HG03280 (cell line): ENCODE results near the gene ANKS1B.
"Not testable (repeated sequence)": the region's sequence is repeated elsewhere in the genome, so short reads cannot be mapped to it uniquely, and the experiment has no call there.

Source experiments
- ATAC-seq: cut with Tn5 transposase; IDR thresholded peaks from one replicate; pipeline ENCODE4 v1.9.1; 2021; ENCODE audit warnings: mild to moderate bottlenecking, moderate library complexity; ENCODE audit not compliant: unreplicated experiment

Gene ANKS1B

DNA sequence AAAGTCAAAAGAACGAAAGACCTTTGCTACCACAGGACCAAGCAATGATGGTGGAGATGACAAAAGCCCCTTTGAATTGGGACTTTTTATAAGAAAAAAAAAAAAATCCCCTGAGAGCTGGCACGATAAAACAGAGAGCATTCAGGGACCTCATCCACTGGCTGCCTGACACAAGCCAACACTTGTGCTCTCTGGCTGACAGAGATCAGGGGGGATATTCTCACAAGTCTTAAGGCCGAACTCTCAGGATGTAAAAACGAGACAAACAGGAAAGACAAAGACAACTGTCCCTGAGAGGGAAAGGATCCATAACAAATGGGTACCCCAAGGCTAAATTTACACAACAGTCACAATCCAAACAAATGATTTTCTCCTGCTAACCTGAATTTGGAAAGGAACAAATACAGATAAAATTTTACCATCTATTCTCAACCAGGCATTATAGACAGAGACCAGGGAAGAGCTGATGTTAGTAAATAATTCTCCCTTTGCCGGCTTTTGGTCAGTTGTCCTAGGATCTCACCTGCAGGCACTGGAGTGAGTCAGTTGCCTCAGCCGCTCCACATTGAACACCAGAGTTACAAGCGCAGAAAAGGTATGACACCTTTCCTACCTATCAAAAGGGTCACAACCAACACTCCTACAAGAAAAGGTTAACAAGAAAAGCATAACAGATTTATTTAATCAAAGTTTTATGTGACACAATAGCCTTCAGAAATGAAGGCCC is 375.1 kb downstream of the ANKS1B start:
- ATAC-seq, result no peak

DNA sequence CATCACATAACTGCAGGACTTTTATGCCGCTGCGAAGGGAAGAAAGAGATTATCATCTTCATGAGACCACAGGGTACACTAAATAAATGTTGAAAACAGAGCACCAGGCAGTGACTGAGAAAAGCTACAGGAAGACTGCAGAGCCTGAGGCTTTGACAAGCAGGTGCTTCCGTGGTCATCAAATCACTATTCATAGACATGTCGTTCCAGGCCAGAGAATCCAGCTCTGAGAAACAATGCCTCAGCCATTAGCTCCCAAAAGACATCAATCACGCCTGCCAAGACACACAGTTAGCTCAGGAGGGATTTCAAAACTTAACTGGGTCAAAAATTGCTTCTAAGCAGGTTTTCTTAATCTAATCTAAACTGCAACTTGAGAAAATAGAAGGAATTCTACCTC is 384.3 kb downstream of the ANKS1B start:
- no peak for ATAC-seq

DNA sequence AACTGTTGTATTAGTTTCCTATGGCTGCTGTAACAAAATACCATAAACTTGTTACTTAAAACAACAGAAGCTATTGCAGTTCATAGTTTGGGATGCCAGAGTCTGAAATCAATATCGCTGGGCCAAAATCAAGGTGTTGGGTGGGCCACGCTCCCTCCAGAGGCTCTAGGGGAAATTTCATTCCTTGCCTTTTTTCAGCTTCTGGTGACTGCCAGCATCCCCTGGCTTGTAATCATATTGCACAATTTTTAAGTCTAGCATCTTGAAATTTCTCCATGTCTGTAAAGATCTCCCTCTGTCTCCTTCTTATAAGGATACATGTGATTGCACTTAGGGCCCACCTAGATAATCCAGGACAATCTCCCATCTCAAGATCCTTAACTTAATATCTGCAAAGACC is 386.0 kb downstream of the ANKS1B start:
- ATAC-seq, result no peak

DNA sequence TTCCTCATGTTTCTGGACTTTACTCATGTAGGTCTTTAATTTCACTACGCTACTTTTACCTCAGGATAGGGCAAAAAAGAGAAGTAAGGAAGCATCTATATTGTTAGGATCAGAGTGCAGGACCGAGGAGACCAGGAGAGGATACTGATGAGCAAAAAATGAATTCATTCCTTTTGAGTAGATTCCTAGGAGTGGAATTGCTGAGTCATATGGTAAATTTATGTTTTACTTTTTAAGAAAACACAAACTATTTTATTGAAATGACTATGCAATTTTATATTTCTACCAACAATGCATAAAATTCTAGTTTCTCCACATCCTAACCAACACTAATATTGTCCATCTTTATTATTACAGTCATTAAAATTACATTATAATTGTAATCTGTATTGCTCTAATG is 388.0 kb downstream of the ANKS1B start:
- ATAC-seq, result no peak

DNA sequence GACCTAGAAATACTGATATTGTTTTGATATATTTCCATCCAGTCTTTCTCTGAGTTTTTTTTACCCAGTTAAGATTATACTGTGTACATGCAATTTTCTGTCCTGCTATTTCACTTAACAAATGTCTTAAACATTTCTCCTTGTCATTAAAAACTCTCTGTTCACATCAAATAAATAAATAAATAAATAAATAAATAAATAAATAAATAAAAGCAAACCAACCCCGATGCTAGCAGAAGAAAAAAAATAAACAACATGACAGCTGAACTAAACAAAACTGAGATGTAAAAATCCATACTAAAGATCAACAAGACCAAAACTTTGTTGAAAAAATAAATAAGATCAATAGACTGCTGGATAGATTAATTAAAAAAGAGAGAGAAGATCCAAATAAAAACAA is 407.6 kb downstream of the ANKS1B start:
- ATAC-seq, result not testable (repeated sequence)

DNA sequence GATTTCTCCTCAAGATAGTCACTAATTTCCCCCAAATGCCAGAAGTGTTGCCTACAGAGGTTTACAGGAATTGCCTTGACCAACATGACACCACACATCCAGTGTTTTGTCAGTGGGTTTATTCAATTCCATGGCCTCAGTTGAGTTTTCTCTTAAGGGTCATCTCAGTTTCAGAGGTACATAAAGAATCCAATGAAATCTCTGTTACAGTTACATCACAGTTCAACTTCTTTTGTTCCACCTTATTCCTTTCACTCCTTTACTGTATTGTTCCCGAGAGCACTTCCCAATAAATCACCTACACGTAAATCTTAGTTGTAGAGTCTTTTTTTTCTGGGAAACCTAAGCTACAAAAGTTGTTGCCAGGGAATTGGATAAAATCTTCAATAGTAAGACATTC is 410.8 kb downstream of the ANKS1B start:
- ATAC-seq, result no peak

DNA sequence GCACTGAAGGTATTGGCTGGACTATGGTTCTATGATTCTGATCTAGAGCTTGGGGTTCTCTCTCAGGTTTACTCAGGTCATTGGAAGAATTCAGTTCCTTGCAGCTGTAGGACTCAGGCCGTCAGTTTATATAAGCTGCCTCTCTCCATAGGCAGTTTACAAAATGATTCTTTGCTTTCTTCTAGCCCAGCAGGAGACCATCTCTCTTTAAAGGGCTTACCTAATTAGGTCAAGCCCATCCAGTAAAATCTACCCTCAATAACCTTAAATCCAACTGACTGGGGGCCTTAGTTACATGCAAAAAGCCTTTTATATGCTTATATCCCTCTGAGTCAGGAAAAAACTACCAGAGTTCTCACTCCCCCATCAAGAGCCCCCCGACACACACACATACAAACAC is 417.7 kb downstream of the ANKS1B start:
- no peak for ATAC-seq

DNA sequence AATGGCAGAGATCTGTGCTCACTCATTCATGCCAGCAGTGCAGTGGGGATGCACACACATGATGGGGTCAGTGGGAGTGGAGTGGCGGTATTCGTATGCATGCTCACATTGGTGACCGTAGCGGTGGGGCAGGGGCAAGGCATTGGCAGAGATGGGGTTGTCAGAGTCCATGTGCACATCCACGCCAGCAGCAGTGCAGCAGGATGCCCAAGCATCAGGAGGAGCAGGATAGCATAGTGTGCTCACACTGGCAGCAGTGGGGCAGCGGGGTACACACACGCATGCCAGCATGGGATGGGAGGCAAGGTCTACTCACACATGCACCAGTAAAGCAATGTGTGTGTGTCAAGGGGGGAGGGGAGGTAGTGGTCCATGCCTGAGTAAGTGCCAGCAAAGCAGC is 426.6 kb downstream of the ANKS1B start:
- ATAC-seq, result no peak

DNA sequence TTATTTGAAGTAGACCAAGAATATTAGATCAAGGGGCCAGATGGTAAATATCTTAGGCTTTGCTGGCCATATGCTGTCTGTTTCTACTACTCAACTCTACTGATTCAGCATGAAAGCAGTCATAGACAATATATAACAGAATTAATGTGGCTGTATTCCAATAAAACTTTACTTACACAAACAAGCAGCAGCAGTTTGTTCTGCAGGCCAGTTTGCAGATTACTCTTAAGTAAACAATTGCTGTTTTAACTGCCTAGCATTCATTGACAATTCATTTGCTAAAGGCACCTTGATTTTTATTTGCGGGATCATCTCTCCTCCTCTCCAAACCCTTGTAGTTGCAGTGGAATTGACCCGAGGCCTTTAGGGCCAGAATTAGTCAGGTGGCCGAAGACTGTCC is 431.3 kb downstream of the ANKS1B start:
- no peak for ATAC-seq

DNA sequence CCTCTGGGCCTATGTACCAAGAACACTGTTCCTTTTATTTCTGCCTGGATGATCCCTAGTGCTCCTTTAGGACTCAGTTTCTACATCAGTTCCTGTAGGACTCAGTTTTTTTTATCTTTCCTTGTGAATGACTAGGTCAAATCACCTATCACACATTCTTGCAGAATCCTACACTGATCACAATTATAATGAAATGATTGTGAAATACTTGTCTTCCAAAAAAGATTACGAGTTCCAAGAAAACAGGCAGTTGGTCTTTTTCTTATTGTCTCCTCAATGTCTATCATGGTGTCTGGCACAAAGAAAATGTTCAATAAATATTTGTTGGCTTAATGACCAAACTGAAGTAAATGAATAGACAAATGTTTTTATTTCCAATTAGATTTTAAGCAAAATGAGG is 432.7 kb downstream of the ANKS1B start:
- no peak for ATAC-seq

DNA sequence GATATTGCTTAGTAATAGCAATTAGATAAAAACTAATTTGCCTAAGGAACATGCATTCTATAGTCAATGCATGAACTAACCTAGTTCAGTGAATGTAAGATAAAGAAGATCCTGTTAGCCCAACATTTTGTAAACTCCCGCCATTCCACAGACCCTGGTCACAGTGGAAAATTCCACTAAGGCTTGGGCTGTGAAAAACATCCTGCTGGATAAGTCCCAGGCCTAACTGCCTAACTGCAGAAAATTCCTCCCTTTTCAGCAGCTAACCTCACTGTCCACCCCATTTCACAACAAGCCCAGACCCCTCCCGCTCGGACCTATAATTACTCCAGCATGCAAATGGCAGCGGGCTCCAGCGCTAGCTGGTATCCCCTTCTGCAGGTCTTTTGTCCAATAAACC is 435.1 kb downstream of the ANKS1B start:
- ATAC-seq, result no peak

DNA sequence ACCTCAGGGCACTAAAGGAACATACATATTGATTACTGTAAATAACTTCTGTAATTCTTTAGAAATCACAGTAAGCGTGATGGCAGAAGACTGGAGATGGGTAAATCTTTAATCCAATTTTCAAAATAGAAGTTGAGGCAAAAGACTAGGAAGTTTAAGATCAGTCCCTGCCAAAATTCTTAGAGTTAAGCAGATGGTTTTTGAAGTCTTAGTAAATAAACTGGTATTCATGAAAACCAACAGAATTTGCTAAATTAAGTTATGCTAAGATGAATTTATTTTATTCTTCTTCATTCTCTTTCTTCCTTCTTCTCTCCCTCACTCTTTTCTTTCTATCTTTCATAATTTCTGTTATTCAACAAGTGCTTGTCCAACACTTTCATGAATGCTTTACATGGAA is 435.5 kb downstream of the ANKS1B start:
- ATAC-seq, result no peak

DNA sequence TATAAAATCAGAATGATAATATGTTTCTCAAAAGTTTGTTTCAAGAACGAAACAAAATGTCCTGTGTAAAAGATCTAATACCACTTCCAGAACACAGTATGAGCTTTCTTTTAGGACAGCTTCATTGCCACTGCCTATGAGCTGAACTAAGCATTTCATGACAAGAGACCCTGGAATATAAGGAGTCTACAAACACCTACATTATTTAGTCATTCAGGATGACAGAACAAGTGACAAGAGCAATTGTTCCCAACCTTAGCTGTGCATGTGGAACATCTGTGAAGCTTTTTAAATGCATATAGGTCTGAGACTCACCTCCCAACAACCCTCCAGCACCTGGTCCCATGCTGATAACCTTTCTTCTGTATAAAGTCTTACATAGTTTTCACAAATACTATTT is 440.3 kb downstream of the ANKS1B start:
- ATAC-seq, result no peak

DNA sequence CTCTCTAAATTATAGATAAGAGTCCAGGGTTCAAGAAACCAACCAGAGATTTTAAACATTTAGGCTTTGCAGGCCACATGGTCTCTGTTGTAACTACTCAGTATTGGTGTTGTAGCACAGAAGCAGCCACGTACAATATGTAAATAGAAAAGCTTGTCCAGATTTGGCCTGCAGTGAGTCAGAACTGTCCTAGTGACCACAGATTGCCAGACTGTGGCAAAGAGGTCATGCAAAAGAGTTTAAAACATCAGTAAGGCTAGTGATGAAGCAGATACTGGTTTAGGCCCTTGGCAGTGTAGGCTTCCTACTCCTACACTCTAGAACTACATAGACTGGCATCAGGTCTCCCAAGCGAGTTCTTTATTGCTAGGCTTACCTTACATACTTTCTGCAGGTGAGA is 454.8 kb downstream of the ANKS1B start:
- peak; percentile 93 for ATAC-seq

DNA sequence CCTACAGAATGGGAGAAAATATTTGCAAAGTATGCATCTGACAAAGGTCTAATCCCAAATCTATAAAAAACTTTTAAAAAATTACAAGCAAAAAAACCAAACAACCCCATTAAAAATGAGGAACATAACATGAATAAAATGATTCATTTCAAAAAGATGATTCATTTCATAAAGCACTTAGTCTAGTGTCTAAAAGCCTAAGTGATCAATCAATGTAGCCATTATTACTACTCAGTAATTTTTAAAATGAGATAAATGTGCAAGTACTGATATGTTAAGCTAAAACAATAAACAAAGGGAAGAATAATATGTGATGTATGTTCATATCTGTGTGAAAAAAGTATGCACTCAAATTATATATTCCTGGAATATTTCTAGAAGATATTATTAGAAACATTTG is 456.3 kb downstream of the ANKS1B start:
- ATAC-seq, result no peak

DNA sequence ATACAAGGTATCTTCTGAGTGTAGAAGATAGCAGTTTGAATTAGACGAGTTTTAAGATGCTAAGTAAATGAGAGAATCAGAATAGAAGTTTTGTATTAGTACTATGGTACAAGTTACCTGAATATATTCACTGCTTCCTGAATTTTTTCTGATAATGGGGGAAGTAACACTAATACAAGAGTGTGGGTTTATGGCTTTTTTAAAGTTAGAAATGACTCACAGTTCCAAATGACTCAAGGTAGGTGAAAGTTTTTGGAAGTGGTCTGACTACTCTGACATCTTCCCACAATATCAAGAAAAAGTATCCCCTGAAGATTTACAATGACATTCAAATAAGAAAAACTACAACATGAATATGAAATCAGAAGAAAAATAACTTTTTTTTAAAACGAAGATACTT is 460.9 kb downstream of the ANKS1B start:
- no peak for ATAC-seq

DNA sequence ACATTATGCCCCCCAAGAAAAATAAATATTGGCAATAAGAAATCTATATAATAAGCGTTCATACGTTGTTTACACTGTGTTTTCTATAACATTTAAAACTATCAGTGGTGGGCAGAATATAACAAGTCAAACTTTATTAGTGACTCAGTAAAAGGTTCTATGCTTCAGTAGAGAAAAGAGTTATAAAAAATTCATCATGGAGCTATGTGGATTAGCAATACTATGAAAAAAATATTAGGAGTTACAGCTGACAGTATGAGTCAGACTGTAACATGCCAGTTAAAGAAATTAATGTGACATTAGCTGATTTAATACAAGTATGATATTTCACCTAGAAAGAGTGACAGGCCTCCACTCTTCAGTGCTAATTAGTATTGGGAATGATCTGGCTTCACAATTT is 462.3 kb downstream of the ANKS1B start:
- no peak for ATAC-seq

DNA sequence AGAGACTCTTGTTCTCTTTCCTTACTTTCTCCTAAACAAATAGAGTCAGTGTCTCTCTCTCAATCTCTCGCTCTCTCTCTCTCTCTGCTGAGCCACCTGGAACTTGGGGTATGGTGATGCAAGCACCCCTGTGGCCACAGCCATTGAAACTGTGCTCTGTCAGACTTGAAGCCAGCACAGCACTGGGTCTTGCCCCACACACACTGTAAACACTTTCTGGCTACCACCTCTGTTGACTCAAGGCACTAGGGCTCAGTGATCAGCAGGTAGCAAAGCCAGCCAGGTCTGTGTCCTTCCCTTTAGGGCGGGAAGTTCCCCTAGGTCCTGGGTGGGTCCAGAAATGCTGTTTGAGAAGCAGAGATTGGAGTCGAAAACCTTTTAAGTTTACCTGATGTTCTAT is 463.1 kb downstream of the ANKS1B start:
- ATAC-seq, result no peak

DNA sequence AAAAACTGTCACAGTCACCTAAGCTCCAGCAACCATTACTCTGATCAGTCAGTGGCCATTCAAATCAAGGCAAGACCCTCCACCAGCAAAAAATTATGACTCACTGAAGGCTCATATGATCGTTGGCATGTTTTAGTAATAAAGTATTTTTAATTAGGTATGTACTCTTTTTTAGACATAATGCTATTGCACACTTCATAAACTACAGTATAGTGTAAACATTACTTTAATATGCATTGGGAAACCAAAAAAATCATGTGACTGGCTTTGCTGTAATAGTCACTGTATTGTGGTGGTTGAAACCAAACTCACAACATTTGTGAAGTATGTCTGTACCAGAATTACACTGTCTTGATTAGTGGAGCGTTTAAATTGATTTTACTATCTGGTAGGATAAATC is 471.7 kb downstream of the ANKS1B start:
- ATAC-seq, result no peak

DNA sequence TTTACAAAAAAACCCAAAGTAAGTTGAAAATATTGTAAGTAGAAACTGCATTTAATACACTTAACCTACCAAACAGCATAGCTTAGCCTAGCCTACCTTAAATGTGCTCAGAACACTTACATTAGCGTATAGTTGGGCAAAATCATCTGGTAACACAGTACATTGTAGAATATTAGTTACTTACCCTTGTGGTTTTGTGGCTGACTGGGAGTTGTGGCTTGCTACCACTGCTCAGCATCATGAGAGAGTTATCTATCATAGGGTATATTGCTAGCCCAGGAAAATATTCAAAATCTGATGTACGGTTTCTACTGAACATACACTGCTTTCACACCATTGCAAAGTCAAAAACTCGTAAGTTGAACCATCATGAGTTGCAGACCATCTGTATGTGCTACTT is 478.9 kb downstream of the ANKS1B start:
- ATAC-seq, result no peak

DNA sequence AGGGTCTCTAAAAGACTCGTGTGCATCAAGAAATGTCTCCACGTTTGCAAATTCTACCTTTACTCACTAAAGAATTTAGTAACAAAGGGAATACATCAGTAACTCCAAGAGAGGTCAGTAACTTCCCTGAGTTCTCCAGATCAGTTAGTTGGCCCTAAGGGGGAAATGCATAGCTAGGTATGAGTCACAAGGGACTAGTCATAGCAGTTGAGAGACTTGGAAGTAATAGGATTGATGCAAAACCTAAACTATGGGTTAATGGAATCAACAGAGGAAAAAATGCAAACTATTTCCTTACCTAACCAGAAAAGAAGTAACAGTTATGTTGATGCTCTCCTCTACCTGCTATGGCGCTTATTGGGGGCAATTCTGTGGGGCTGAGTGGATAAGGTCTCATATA is 486.0 kb downstream of the ANKS1B start:
- ATAC-seq, result no peak

DNA sequence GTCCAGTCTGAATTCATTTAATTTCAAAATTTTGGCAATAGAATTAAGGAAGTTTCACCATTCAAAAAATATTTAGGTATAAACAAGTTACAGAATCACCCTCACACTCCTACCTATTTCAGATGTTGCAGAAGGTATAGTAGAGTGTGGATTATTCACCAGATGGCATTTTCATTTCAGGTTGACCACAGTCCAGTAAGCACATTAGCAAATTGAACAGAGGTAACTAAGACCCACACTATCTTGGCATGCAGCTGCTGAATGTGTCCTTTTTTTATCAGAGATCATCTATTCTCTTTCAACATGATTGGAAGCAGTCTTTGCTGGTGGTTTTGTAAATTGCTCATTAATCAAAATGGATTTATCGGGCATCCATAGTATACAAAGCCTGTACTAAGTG is 488.9 kb downstream of the ANKS1B start:
- no peak for ATAC-seq

DNA sequence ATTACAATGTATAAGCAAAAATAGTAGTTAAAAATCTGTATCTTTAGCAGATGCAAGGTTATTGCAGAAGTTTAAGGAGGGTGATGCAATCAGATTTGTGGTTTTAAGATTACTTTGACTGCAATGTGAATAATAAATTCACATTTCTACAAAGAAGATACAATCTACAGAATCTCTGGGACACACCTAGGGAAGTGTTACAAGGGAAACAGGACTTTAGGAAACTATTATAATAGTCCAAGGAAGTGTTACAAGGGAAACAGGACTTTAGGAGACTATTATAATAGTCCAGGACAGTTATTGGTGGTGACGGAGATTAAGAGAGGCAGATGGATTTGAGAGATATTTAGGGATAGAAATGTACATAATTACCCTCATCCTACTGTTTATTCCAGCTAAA is 491.5 kb downstream of the ANKS1B start:
- no peak for ATAC-seq
